GM13977 (cell line): ENCODE measurements around the gene FSD1L.
A peak's percentile ranks its signal among the peaks of the same experiment; 100 is the strongest.
"Not testable (repeated sequence)": the region's sequence is repeated elsewhere in the genome, so short reads cannot be mapped to it uniquely, and the experiment has no call there.

Source experiments
- DNase-seq: peaks from one replicate; pipeline ENCODE4 v3.0.0; 2012; ENCODE audit warnings: low spot score
- in situ Hi-C: fragments of 300-500 bp; cut with MboI; formaldehyde crosslinking; loops from one replicate; pipeline ENCODE4 v1.12.0; 2022; ENCODE audit warnings: low sequenced_read_pairs, low pct_unique_long_range_greater_than_20kb, mixed read lengths, inconsistent platforms; ENCODE audit not compliant: unreplicated experiment
- TF ChIP-seq, protein P1 (sequence below): IDR thresholded peaks from 2 replicates; pipeline ENCODE4 v1.5.1; 2012; ENCODE audit warnings: mild to moderate bottlenecking, control low read depth; ENCODE audit not compliant: insufficient read depth; ENCODE audit errors: extremely low read depth, missing control alignments

Gene FSD1L

DNA sequence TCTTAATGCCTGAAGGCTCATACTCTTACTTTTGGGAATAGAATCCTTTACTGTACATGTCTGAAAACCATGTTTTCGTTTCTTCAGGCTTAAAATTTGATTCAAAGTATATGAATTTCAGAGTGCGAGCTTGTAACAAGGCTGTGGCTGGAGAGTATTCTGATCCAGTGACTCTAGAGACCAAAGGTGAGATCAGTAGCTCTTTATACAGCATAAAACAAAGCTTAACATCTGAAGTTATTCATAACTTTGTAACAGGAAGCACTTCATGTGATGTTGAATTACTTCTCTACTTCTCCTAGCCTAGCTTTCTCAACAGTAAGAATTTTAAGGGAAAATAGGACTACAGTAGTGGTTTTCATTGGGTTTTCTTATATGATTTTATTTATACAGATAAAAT lies 60.7 kb downstream of the FSD1L start:
- TF ChIP-seq, protein P1, sequence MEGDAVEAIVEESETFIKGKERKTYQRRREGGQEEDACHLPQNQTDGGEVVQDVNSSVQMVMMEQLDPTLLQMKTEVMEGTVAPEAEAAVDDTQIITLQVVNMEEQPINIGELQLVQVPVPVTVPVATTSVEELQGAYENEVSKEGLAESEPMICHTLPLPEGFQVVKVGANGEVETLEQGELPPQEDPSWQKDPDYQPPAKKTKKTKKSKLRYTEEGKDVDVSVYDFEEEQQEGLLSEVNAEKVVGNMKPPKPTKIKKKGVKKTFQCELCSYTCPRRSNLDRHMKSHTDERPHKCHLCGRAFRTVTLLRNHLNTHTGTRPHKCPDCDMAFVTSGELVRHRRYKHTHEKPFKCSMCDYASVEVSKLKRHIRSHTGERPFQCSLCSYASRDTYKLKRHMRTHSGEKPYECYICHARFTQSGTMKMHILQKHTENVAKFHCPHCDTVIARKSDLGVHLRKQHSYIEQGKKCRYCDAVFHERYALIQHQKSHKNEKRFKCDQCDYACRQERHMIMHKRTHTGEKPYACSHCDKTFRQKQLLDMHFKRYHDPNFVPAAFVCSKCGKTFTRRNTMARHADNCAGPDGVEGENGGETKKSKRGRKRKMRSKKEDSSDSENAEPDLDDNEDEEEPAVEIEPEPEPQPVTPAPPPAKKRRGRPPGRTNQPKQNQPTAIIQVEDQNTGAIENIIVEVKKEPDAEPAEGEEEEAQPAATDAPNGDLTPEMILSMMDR, result no peak
- no peak for DNase-seq
- in situ Hi-C loops, result no loop called here

DNA sequence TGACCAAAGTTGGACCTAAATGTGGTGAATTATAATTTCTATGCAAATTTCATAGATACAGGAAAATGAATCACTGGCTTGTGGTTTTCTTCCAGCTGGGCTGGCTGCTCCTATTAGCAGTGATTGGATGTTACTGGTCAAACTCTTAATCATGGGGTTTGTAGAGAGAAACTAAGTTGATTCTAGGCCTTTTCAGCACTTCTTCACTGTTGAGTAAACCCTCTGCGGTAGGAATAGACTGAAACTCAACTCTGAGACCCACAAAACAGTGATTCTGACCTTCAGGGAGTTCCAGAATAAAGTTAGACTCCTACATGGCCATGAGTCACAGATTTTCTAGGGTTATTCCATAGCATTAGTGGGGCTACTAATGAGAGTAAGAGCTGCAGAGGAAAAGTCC lies 62.2 kb downstream of the FSD1L start:
- DNase-seq, result peak; percentile 39
- in situ Hi-C loops, result no loop called here
- TF ChIP-seq, protein P1, result no peak

DNA sequence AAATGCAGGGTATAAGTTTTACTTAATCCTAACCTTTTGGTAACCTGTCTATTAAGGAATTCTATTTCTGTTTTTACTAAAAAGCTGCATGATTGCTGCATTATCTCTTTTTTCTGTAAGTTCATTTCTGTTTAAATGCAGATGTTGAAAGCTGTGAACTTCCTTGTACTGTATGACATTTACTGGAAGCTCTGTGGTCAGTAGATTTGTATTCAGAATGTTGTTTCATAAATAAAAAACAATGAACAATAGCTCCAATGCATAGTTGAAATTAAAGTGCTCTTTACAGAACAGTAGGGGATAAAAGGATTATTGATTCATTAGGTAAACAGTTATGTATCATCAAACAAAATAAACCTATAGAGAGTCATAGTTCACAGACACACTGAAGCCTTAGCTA lies 63.6 kb downstream of the FSD1L start:
- TF ChIP-seq, protein P1, result no peak
- DNase-seq, result no peak
- in situ Hi-C loops, result no loop called here

DNA sequence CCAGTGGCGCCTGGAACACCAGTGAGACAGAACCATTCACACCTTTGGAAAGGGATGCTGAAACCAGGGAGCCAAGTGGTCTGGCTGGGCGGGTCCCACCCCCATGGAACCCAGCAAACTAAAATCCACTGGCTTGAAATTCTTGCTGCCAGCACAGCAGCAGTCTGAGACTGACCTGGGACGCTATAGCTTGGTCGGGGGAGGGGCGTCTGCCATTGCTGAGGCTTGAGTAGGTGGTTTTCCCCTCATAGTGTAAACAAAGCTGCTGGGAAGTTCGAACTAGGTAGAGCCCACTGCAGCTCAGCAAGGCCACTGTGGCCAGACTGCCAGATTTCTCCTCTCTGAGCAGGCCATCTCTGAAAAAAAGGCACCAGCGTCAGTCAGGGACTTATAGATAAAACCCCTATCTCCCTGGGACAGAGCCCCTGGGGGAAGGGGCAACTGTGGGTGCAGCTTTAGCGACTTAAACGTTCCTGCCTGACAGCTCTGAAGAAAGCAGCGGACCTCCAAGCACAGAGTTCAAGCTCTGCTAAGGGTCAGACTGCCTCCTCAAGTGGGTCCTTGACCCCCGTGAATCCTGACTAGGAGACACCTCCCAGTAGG lies 68.1 kb downstream of the FSD1L start:
- no peak for DNase-seq
- in situ Hi-C loops, result no loop called here
- TF ChIP-seq, protein P1, result no peak

DNA sequence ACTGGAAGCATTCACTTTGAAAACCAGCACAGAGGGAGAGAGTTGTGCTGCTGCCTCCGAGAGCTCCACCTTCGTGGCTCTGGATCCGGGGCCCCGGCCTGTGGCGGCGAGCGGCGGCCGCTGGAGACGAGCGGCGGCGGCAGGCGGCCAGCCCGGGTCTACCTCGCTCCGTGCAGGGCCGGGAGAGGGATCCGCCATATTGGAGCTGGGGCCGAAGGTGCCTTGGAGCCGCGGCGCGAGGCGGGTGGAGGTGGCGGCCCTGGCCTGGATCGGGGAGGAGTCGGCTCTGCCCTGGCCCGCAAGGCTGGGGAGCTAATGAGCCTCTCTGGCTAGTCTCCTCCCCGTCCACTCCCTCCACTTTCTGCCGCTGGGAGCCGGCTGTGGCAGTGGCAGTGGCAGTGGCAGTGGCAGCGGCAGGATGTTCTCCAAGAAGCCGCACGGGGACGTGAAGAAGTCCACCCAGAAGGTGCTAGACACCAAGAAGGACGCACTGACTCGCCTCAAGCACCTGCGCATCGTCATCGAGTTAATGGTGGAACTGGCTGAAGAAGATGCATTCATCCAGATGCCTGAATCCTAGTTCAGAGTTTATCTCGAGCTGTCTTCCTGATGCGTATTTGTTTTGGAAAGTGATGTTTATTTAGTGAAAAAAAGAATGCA lies 72.0 kb downstream of the FSD1L start:
- in situ Hi-C loops, DNase-seq: not testable (repeated sequence)

DNA sequence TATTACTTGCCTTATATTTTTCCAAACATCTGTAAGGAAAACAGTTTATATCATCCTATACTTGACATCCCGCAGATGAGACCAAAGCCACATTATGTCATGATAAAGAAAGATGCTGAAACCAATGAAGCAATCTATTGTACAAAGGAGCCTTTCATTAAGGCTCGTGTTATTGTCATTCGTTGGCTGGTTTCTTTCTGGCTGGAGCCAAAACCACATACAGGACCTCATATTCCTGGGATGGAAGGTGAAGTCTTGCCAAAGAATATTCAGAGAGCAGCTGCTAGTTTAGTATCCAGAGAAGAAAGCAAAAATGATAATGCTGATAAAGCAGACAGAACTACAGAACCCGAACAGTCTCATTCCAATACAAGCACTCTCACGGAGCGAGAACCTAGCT lies 73.2 kb downstream of the FSD1L start:
- in situ Hi-C loops, DNase-seq: not testable (repeated sequence)

DNA sequence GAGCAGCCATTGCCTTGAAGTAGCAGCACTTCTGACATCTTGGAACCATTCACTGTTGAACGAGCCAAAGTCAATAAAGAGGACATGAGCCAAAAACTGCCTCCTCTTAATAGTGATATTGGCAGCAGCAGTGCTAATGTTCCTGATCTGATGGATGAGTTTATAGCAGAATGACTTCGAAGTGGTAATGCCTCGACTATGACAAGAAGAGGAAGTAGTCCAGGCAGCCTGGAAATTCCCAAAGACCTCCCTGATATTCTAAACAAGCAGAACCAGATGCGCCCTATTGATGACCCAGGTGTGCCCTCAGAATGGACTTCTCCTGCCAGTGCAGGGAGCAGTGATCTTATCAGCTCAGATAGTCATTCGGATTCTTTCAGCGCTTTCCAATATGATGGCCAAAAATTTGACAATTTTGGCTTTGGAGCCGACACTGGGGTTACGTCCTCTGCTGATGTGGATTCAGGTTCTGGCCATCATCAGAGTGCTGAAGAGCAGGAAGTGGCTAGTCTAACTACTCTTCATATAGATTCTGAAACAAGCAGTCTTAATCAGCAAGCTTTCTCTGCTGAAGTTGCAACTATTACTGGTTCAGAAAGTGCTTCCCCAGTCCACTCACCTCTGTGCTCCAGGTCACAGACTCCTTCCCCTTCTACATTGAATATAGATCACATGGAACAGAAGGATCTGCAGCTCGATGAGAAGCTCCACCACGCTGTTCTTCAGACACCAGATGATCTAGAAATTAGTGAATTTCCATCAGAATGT lies 75.0 kb downstream of the FSD1L start:
- in situ Hi-C loops, result not testable (repeated sequence)

DNA sequence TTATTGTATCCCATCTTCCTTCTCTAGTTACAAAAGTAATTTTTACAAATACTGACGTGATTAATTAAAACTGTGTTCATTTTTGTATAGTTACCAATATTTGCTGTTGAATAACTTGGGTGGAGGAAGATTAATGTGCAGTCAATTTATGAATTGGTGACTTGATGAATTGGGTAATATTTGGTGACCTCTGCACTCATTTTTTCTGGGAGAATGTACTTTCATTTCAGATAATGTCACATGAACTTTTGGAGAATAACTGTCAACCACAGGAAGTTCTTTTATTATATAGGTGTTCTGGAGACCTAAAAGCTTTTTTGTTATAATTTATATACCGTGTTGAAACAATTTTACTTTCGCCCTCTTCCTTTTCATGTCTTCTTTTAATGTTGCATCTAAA lies 83.7 kb downstream of the FSD1L start:
- DNase-seq, result no peak
- in situ Hi-C loops, result no loop called here
- TF ChIP-seq, protein P1, result no peak

More for the DNA sequence above, 75.0 kb downstream of the FSD1L start:
- DNase-seq, result not testable (repeated sequence)
